GM12878 (cell line): Measurements from ENCODE around the gene CLSTN2.

Source experiments
- BHLHE40 ChIP-seq, 2 experiments: fragments of 450-650 bp in 1 of 2; IDR thresholded peaks; 2 replicates each; pipeline ENCODE4 v1.6.1; 2011 to 2017; ENCODE audit warnings: low read depth in 2 of 2, borderline replicate concordance in 1 of 2, improper control_type of control experiment in 1 of 2, low read length in 1 of 2, mild to moderate bottlenecking in 1 of 2
- CHD1 ChIP-seq: IDR thresholded peaks from 2 replicates; pipeline ENCODE4 v1.6.1; 2012; ENCODE audit warnings: low read depth, low read length, improper control_type of control experiment
- CHD2 ChIP-seq: IDR thresholded peaks from 2 replicates; pipeline ENCODE4 v1.6.1; 2011; ENCODE audit warnings: low read depth, low read length, improper control_type of control experiment, borderline replicate concordance
- EED ChIP-seq: sonication (generic); IDR thresholded peaks from 2 replicates; pipeline ENCODE4 v1.6.1; 2016; ENCODE audit warnings: antibody characterized with exemption, low read depth
- EZH2 ChIP-seq: IDR thresholded peaks from 2 replicates; pipeline ENCODE4 v1.6.1; 2012; ENCODE audit warnings: low read depth, mild to moderate bottlenecking, control low read depth, inconsistent platforms, low read length, borderline replicate concordance; ENCODE audit not compliant: control insufficient read depth
- GATAD2B ChIP-seq: fragments of 450-650 bp; conservative IDR thresholded peaks from 2 replicates; pipeline ENCODE4 v1.6.1; 2017; ENCODE audit warnings: low read depth, mild to moderate bottlenecking, moderate library complexity
- NFIC ChIP-seq: IDR thresholded peaks from 2 replicates; pipeline ENCODE4 v1.6.1; 2012; ENCODE audit warnings: low read depth, mild to moderate bottlenecking, inconsistent platforms, low read length, moderate library complexity
- NR2C2 ChIP-seq: IDR thresholded peaks from 2 replicates; pipeline ENCODE4 v1.6.1; 2011; ENCODE audit warnings: borderline replicate concordance, low read depth; ENCODE audit not compliant: control insufficient read depth, insufficient read length
- ZZZ3 ChIP-seq: IDR thresholded peaks from 2 replicates; pipeline ENCODE4 v1.6.1; 2011; ENCODE audit warnings: low read depth; ENCODE audit not compliant: control insufficient read depth, insufficient read length
- TF ChIP-seq, protein P1 (sequence below), 3 experiments: IDR thresholded peaks in 2 of 3; conservative IDR thresholded peaks in 1 of 3; 2 replicates each; pipeline ENCODE4 v1.5.1; 2011; ENCODE audit warnings: low read depth in 3 of 3, low read length in 3 of 3, mild to moderate bottlenecking in 3 of 3, control low read depth in 2 of 3, moderate library complexity in 2 of 3, inconsistent platforms in 1 of 3, mixed read lengths in 1 of 3; ENCODE audit not compliant: control insufficient read depth in 2 of 3, insufficient read depth in 1 of 3; ENCODE audit errors: extremely low read depth in 1 of 3
- TF ChIP-seq, protein P2 (sequence below): fragments of 450-650 bp; IDR thresholded peaks from 2 replicates; pipeline ENCODE4 v1.6.1; 2016; ENCODE audit warnings: mild to moderate bottlenecking, moderate library complexity, borderline replicate concordance

DNA sequence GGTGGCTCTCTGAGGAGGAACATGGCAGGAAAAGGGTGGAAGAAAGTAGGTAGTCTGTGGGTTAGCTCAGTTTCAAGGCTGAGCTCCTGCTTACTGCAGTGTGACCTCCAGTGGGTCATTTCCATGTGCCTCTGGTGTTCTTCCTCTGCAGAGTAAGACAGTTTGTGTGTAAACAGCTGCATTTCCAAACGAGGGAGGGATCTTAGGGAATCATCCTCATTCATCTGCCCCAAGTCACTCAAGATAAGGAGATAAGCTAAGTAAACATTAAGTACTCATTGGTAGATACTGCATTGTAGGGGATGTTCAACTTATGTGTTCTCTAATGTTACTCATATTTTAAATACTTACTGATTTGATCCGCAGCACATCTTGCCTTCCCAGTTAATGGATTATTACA, 83.6 kb downstream of the CLSTN2 start:
- TF ChIP-seq NFIC (no peak), ZZZ3 (no peak), EZH2 (no peak), EED (no peak), NR2C2 (no peak), BHLHE40 (IDR thresholded peaks at IDR 0.05; ENCODE audit: borderline replicate concordance in 1 of 2, low read depth in 2 of 2, low read length in 1 of 2) (no peak), CHD2 (no peak), CHD1 (no peak), GATAD2B (no peak)
- TF ChIP-seq, protein P1, sequence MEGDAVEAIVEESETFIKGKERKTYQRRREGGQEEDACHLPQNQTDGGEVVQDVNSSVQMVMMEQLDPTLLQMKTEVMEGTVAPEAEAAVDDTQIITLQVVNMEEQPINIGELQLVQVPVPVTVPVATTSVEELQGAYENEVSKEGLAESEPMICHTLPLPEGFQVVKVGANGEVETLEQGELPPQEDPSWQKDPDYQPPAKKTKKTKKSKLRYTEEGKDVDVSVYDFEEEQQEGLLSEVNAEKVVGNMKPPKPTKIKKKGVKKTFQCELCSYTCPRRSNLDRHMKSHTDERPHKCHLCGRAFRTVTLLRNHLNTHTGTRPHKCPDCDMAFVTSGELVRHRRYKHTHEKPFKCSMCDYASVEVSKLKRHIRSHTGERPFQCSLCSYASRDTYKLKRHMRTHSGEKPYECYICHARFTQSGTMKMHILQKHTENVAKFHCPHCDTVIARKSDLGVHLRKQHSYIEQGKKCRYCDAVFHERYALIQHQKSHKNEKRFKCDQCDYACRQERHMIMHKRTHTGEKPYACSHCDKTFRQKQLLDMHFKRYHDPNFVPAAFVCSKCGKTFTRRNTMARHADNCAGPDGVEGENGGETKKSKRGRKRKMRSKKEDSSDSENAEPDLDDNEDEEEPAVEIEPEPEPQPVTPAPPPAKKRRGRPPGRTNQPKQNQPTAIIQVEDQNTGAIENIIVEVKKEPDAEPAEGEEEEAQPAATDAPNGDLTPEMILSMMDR (IDR thresholded peaks at IDR 0.05 in 2 of 3, conservative IDR thresholded peaks at IDR 0.05 in 1 of 3; ENCODE audit: control insufficient read depth in 2 of 3, extremely low read depth in 1 of 3, insufficient read depth in 1 of 3, low read depth in 3 of 3, low read length in 3 of 3): no peak
- TF ChIP-seq, protein P2, sequence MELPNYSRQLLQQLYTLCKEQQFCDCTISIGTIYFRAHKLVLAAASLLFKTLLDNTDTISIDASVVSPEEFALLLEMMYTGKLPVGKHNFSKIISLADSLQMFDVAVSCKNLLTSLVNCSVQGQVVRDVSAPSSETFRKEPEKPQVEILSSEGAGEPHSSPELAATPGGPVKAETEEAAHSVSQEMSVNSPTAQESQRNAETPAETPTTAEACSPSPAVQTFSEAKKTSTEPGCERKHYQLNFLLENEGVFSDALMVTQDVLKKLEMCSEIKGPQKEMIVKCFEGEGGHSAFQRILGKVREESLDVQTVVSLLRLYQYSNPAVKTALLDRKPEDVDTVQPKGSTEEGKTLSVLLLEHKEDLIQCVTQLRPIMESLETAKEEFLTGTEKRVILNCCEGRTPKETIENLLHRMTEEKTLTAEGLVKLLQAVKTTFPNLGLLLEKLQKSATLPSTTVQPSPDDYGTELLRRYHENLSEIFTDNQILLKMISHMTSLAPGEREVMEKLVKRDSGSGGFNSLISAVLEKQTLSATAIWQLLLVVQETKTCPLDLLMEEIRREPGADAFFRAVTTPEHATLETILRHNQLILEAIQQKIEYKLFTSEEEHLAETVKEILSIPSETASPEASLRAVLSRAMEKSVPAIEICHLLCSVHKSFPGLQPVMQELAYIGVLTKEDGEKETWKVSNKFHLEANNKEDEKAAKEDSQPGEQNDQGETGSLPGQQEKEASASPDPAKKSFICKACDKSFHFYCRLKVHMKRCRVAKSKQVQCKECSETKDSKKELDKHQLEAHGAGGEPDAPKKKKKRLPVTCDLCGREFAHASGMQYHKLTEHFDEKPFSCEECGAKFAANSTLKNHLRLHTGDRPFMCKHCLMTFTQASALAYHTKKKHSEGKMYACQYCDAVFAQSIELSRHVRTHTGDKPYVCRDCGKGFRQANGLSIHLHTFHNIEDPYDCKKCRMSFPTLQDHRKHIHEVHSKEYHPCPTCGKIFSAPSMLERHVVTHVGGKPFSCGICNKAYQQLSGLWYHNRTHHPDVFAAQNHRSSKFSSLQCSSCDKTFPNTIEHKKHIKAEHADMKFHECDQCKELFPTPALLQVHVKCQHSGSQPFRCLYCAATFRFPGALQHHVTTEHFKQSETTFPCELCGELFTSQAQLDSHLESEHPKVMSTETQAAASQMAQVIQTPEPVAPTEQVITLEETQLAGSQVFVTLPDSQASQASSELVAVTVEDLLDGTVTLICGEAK: no peak
